Activated gamma-delta T cell treated with Interleukin-2 at 50 U/mL for 16 hours (primary cell): ENCODE data around the gene PTPRE.

Source experiments
- DNase-seq: peaks from one replicate; pipeline ENCODE4 v3.0.0-alpha.2; 2020

The PTPRE gene

DNA sequence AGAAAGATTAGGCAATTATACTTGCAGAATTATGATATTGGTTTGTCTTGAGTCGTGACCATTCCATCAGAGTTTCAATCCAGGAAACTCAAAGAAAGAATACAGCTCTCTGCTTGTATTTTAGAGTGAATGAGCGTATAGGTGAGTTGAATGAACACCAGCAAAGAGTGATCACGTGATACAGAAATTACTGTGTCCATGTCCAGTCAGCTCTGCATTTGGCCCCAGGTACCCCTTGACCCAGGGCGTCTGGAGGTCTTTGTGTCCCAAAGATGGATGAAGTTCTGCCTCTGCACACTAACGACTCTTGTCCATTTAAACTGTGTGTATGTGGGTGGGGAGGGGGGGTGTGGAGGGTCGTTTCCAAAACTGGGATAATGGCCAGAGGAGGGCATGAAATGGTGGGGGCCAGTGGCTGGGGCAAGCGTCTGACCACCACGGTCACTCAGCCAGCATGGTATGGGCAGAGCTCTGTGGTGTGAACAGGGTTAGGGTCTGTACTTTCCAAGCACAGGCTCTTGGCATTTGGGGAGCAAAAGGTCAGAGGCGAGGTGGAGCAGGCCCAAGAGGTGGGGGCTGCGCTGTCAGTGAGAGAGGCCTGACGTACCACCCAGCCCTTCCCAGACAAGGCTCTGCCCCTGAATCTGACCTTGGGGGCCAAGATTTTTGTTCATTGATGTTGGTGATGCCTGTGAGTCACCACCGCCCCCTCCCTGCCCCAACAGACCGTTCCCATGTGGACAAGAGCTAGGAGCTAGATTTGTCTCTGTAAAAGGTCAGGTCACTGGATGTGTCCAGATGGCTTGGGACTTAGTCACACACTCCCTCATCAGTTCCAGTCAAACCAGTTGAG, 1.4 kb downstream of the PTPRE start:
- no peak for DNase-seq

- no peak for DNase-seq
Measured at GRCh38 chr10:127908959-127909267, 2.0 kb downstream of the PTPRE start.

DNA sequence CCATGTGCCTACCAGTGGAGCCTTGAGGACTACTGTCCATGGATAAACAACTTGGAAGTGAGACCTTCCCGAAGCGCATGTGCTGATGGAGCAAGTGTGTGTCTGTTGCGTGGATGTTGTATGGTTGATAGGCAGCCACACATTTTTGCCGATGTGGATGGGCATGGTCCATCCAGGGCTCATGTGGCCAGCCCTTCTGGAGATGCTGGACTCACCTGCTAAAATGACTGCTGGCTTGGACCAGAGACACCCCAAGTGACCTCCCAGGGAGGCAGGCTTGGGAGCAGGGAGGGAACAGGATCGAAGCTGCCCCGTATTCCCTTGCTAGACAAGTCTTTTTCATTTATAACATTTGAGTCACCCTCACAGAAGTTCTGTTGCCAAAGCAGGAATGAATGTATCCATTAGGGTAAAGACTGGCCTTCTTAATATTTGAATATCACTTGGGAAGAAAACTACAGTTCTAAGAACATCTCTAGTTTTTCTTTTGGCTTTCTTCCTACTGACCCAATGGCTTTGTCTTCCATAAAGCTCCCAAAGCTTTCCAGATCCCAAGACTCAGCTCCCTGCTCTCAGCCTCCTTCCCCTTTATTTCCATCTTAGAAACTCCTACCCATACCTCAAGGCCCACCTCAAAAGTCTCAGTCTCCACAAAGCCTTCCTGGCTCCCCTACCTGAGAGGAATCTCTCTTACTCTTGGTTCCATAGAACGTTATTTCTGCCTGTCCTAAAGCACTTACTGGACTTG, 3.0 kb downstream of the PTPRE start:
- DNase-seq = no peak

DNA sequence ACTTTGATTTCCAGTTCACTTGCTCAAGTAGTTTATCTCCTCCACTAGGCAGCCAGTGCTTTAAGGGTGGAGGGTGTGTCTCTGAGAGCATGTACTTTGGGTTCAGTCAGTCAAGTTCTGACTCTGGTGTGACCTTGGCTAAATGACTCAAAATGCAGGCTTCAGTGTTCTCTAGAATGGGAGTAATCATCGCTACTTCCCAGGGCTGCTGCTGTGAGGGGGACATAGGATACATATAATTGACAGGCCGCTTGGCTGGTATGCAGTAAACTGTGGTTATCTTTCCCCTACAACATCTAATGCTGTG, 3.5 kb downstream of the PTPRE start:
- no peak for DNase-seq

DNA sequence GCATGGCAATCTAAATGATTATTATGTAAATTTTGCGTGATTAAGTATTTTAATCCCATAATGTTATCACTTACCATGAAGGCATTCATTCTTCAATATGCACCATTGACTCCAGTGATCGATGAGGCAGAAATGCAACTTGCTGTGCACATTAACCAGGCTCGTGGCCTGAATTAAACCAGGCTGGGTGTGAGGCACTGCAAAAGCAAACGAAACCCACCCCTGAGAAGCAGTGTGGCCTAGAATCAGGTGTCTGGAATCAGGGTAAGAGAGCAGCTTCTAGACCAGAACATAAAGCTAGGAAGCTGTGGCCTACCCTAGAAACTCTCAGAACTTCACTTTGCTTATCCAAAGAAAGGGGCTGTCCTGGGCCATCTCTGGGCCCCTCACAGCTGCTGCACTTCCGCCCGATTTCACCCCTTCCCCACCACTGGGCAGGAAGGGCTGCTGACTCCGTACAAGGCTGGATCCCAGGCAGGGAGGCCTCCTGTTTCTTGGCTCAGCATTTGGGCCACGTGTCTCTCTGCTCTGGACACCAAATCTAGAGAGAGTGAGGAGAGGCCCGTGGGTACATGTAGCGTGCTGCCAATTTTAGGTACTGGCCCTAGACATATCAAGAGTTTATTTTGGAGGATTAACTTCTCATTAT, 4.4 kb downstream of the PTPRE start:
- no peak for DNase-seq

GRCh38 chr10:127911867-127912257, 5.0 kb downstream of the PTPRE start:
- no peak for DNase-seq

- DNase-seq = no peak
Measured at GRCh38 chr10:127912607-127913367, 5.9 kb downstream of the PTPRE start.

DNA sequence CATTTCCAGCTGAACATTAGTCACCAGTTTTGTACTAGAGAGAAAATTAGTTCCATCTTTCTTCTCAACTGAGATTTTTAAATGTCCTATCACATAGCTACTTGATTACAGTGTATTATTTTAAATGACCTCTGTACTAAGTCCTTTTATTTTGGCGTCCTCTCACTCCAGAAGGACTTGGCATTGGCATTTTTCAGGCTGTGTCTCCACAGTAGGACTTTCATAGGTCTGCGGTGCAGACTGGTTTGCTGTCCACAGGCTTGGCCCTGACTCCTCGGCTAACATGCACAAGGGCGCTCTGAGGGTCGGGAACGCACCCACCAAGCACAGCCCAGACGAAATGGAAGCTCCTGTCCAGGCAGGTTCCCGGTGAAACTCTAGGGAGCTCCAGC, 6.5 kb downstream of the PTPRE start:
- DNase-seq = no peak

GRCh38 chr10:127915324-127915723, 8.4 kb downstream of the PTPRE start:
- no peak for DNase-seq

- no peak for DNase-seq
Measured at GRCh38 chr10:127916826-127917225, 9.9 kb downstream of the PTPRE start.

DNA sequence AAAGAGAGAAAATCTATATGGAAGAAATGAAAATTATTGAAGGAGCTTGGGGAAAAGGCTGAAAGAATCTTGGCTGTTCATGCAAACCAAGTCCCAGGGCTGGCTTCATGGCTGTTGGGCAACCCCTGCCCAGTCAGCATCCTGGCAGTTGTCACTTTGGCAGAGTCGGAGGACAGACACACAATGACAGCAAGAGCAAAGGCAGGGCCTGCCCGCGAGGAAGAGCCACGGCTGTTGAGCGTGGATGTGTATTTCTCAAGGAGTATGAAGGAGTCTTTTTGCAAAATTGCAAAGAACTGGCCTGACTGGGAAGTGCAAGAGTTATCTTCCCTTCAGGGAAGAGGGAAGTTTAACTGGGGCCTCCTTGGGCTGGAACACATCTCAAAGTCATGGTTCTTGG, 11.7 kb downstream of the PTPRE start:
- DNase-seq = no peak

GRCh38 chr10:127919418-127920271, 12.7 kb downstream of the PTPRE start:
- no peak for DNase-seq

DNA sequence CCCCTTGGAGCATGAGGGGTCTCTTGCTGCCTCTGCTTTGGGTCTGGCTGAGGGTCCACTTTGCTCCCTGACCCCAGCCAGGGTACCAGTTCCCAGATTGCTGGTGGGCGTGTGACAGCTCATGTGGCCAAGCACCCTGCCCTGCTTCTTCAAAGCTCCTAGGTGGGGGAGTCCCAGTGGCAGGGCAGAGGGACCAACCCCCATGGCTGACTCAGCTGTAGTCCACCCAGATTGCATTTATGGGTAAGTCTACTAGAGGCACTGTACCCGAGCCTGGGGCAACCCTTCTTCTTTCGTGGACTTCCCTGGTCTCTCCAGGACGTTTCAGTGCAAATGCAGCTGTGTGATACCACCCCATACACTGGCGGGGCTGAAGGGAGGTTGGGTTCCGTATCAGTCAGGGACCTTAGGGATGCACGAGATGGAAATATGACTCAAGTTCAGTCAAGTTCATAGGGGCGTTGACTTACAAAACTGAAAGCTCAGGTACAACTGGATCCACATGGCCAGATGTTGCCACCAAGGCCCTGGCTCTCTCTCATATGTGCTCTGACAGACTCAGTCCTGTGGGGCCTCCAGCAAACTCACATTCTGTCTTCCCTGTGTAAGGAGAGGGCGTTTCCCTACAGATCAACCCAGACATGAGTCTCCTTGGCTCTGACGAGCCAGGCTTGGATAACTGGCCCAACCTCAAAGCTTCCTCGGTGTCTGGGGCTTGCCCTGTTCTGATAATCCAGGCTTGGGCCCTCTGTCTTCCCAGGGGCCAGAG, 13.6 kb downstream of the PTPRE start:
- DNase-seq = no peak

GRCh38 chr10:127921075-127921752, 14.3 kb downstream of the PTPRE start:
- no peak for DNase-seq

- no peak for DNase-seq
Measured at GRCh38 chr10:127921753-127922145, 14.8 kb downstream of the PTPRE start.

- DNase-seq = no peak
Measured at GRCh38 chr10:127922206-127922605, 15.3 kb downstream of the PTPRE start.

- DNase-seq = no peak
Measured at GRCh38 chr10:127922675-127923366, 15.9 kb downstream of the PTPRE start.

DNA sequence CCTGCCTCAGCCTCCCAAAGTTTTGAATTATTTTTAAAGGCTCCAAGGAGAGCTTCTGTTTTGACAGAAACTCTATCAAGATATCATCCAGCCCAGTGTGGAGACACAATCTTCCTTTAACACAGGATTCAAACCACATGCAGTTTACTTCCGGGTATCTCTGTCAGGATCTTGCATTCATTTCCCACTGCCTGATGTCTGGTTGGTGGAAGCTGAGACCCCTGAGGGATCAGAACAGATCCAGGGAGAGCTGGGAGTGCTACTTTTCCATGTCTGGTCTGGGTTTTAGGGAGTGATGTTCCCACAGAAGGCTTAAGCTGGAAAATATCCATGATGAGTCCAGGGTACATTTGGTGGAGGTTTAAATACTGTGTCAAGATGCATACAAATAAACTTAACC, 16.7 kb downstream of the PTPRE start:
- DNase-seq = no peak

GRCh38 chr10:127925471-127926207, 18.7 kb downstream of the PTPRE start:
- no peak for DNase-seq

DNA sequence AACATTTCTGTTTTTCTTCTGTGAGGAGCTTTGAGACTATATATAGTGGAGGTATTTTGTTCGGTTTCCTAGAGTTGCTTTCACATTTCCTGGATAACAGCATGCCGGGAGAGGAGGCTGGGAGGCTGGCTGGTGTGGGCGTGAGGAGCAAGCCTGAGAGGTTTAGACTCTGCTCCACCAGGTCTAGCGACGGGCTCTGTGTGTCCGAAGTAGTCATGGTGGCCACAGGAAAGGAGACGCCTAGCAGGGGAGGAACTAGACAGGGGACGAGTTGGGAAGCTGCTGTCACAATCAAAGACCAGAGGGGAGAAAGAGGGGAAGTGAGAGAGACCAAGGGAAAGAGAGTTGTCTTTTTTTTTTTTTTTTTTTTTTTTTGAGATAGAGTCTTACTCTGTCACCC, 19.6 kb downstream of the PTPRE start:
- DNase-seq = no peak
